Prostate gland (tissue), 2 donors: ENCODE results near the gene BIRC6.

ENCODE experiments used
- CTCF ChIP-seq, 4 experiments: fragments of 200-600 bp in 2 of 4; fragments of 450-650 bp in 2 of 4; sonication (generic) in 2 of 4; IDR thresholded peaks; 1 replicate in 3 of 4; 2 replicates in 1 of 4; pipeline ENCODE4 v1.5.1; 2016 to 2019; ENCODE audit warnings: antibody characterized with exemption in 4 of 4, mild to moderate bottlenecking in 2 of 4, moderate library complexity in 2 of 4
- POLR2AphosphoS5 ChIP-seq: sonication (generic); formaldehyde crosslinking; IDR thresholded peaks from one replicate; pipeline ENCODE4 v1.6.1; 2017; ENCODE audit warnings: antibody characterized with exemption

DNA sequence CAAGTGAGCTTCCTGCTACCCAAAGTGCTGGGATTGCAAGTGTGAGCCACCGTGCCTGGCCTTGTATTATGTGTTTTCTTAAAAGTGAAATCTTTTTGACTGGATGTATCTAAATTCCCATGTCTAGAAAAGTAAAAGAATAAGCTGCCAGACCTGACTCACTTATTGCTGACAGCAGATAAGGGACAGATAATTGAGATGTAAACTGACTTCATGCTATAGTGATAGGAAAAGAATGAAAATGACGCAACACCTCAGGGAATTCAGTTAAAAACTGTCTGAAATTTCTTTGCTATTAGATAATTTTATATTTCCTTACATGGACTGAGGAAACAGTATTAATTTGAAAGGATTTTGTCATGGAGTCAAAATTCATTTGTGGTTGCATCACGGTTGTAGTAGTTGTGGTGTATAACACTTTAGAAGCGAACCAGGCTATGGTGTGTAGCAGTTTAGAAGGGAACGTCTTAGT, 290.4 kb downstream of the BIRC6 start:
- TF ChIP-seq POLR2AphosphoS5 (no peak), CTCF (IDR thresholded peaks at IDR 0.05) (no peak)
